ENCODE results near the gene CRAMP1.

Gene CRAMP1

GRCh38 chr16:1597154-1597553 is 15.0 kb upstream of the CRAMP1 start:
- DNase-seq, result no peak

GRCh38 chr16:1601031-1601430 is 11.1 kb upstream of the CRAMP1 start:
- DNase-seq, result no peak

- DNase-seq, result no peak
Observed at GRCh38 chr16:1601489-1601888, 10.7 kb upstream of the CRAMP1 start.

DNA sequence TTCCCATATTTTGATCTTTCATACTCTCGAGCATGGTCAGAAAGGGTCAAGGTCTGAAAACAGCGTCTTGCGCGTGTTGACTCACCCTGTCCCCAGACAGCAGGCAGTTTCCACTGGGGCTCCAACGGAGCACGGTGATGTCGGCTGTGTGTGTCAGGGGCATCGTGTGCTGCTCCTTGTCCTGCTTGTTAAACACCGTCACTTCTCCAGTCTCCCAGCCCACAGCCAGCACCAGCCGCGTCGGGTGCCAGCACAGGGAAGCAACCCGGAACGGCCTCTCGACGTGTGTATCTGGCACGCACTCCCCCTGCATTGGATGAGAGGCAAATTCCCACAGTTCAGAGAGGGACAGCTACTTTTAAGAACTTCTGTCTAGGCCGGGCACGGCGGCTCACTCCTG is 9.9 kb upstream of the CRAMP1 start:
- DNase-seq, result no peak

- no peak for DNase-seq
Observed at GRCh38 chr16:1606774-1607173, 5.4 kb upstream of the CRAMP1 start.

- no peak for DNase-seq
Observed at GRCh38 chr16:1607971-1608370, 4.2 kb upstream of the CRAMP1 start.

GRCh38 chr16:1610071-1610898 is 1.9 kb upstream of the CRAMP1 start:
- DNase-seq, result peak; percentile 79

DNA sequence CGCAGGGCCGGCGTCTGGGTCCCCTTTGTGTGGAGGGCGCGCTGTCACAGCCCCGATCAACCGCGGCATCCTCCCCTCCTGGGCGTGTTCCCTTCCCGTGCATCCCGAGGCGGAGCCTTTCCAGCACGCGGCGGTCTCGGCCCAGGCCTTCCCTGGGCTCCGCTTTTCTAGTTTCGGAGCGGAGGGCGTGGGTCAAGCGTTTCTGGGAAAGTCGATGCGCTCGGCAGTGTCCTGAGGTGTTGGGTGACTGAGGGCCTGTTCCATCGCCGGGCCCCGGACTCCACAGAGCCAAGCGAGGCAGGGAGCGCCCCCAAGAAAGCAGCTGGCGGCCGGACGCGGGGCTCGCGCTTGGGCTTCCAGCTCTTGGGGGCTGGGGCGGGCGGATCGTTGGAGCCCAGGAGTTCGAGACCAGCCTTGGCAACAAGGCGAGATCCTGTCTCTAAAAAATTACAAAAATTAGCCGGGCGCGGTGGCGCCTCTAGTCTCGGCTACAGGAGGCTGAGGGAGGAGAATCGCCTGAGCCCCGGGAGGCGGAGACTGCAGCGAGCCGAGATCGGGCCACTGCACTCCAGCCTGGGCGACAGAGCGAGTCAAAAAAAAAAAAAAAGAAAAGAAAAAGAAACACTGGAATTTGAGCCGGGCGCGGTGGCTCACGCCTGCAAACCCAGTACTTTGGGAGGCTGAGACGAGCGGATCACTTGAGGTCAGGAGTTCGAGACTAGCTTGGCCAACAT is 1.1 kb upstream of the CRAMP1 start:
- no peak for DNase-seq

DNA sequence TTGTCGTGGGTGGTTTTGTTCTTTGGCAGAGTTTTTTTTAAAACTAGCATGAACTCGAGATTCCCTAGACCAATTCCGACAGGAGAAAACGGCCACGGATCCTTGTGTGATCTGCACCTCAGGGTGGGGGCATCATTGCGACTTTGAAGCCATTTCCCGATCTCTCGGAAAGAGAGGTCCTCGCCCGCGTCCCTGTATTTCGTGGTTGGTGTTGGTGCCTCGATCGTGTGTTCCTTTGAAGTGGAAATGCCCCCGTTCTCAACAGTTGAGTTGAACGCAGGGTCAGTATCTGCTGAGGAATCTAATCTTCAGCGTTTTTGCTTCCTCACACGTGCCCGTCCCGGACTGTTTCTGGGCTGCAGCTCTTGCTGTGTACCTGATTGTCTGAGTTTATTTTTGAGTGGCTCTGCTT is 1.1 kb downstream of the CRAMP1 start:
- no peak for DNase-seq

DNA sequence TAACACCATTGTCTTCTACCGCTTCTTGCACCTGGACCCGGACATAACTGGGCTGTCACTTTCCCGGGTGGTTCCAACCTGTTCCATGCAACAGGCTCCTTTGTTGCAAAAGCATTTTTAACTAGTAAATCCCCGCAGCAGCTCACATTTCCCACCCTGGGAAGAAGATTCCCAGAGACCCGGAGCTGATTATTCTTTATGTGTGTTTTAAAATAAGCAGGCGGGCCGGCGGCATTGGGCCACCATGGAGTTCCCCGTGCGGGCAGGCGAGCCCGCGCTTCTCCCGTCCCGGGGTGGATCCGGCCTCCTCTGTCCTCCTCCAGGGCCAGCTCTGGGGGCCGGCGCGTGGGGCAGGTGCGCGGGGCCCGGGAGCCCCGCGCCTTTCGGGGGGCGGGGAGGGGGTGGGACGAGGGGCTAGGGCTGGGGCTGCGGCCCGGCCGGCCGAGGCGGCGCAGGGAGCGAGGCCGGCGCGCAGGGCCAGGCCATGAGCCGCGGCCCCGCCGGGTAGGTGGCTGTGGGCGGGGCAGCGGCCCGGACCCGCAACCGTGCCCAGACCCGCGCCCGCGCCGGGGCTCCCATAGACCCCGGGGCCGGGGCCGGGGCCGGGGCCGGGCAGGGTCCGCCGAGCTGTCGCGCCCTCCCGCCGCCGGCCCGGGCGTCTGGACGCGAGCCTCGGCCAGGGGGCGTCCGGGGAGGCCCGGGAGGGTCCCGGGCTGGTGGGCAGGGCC is 1.7 kb downstream of the CRAMP1 start:
- peak; percentile 3 for DNase-seq

GRCh38 chr16:1614456-1615102 is 2.4 kb downstream of the CRAMP1 start:
- DNase-seq, result peak; percentile 47

DNA sequence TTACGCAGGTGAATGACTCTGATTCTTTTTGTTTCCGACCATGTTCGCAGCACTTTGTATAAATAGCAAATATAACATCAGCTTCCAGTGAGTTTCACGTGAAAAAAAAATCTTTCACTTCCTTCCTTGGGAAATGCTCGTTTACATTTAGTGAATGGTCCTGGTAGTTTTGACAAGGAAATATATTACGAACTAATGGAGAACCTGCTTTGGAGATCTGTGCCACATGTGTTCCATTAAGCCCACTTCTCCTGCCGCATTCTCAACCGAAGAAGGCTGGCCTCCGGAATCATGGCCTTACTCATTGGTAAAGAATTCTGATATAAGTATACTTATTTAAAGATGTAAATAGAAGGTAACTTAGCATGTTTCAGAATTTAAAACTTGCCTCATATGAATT is 3.6 kb downstream of the CRAMP1 start:
- no peak for DNase-seq

- DNase-seq, result no peak
Observed at GRCh38 chr16:1619976-1620375, 7.8 kb downstream of the CRAMP1 start.

GRCh38 chr16:1620391-1620790 is 8.2 kb downstream of the CRAMP1 start:
- DNase-seq, result no peak

- DNase-seq, result no peak
Observed at GRCh38 chr16:1621851-1622250, 9.7 kb downstream of the CRAMP1 start.

DNA sequence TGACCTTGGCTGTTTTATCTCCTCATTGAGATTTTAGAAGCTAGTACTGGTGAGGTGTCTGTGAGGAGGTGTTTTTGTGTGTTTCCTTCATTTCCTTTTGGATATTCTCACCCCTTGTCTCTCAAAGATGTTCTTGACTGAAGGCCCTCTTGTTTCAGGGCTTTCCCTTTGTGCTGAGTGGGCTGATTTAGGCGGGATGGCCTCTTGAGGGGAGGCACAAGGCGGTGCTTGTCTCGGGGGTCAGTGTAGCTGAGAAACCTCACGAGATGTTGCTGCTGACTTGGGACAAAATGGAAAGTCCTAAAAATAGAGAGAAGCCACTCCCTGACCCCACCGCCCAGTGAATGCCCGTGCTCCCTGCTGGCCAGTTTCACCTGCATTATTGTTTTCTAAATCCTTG is 14.2 kb downstream of the CRAMP1 start:
- no peak for DNase-seq

DNA sequence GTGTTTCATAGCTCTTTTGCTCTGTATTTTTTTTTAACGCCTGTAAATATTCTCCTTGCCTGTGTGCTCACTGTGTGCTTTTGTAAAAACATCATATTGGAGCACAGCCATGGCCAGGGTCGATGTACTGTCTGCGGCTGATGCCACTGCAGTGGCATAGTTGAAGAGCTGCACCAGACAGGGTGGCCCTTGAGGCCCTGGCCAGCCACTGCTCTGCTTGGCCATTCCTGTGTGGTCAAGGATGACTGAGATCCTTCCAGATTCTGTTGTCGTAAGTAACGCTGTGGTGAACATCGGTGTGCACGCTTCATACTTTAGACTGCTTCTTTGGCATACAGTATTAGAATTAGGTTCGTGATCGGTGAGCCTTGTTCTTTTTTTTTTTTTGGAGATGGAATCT is 14.6 kb downstream of the CRAMP1 start:
- DNase-seq, result no peak

- DNase-seq, result no peak
Observed at GRCh38 chr16:1630450-1631213, 18.5 kb downstream of the CRAMP1 start.

DNA sequence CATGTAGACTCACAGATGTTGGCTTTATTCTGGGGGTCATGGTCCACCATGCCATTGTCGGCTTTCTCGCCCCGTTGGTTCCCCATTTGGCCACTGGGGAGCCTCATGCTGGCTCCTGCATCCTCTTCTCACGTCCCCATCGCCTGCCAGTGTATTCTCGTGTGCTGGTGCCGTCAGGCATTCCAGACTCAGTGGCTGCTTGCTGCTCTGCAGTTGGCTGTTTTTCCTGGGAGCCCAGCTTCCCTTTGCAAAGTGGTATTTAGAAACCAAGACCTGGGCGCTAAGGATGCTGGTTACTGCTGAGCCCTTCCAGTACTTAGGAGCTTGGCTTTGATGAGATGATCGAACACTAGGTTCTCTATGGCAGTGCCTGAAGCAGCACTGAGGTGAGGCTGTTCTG is 19.1 kb downstream of the CRAMP1 start:
- DNase-seq, result no peak

DNA sequence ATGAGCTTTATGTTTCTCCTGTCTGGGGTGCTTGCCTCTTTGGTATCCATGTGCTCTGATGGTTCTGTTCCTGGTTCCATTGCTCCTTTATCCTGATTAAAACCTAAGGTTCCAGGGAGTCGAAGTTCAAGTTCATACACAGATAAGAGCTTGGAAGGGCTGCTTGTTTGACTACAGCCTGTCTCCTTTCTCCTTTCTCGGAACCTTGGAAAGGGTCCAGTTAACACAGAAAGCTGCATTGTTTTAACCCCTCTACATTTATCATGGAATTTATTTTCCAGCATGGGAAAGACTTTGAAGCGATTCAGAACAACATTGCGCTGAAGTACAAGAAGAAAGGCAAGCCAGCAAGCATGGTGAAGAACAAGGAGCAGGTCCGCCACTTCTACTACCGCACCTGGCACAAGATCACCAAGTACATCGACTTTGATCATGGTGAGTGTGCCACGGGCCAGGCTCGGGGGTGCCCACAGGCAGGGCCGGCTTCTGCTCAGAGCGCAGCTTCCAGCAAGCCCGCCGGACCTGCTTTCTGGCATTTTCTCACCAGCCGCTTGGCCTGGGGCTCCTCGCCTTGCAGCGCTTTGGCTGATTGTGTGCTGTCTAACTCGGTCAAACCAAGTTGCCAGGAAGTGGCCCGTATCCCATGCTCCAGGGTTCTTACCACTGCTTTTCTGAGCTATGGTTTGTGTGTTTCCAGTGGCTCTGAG is 19.9 kb downstream of the CRAMP1 start:
- no peak for DNase-seq

DNA sequence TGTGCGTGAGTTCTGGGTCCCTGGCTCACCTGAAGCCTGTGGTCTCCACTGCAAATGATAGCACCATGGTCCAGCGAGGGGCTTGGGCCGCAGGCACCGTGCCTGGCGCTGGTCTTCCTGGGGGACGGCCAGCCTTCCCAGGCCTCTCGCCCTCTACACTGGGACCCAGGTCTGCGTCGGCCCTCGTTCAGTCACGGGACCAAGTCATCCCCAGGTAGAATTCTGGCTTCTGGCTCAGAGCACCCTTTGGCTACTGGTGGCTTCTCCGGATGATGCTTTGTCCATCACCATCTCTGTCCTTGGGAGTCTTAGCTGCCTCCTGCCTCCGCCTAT is 20.4 kb downstream of the CRAMP1 start:
- no peak for DNase-seq

DNA sequence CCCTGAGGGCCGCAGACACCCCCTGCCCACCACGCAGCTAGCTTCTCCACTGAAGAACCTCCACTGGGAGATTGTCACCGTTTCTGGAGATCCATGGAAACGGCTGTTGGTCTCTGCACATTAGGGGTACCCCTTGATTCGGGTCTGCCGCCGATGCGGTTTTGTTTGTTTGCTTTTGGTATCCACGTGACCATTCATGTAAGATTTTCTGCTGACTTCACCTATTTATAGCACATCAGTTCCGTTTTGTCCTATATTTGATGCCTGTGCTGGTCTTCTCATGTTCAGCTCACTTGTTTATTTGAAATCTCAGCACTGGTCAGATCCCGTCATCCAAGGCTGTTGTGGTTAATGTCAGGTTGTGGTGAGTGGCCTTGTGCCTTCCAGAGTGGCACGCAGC is 21.1 kb downstream of the CRAMP1 start:
- no peak for DNase-seq

Data from HCEC 1CT (cell line).